ENCODE measurements around the gene RABGGTA.

Gene RABGGTA

GRCh38 chr14:24241829-24242443 lies 29.5 kb downstream of the RABGGTA start:
- H3F3A ChIP-seq (ENCODE audit: insufficient read depth, low read length) = no peaks in the 10 kb centered on the region
- H3K9me3 ChIP-seq (ENCODE audit: low read length) = no peaks in the 10 kb centered on the region
- TF ChIP-seq EZH2 (IDR thresholded peaks at IDR 0.05; ENCODE audit: borderline replicate concordance, low read length) = no peak
- TF ChIP-seq, protein P1, sequence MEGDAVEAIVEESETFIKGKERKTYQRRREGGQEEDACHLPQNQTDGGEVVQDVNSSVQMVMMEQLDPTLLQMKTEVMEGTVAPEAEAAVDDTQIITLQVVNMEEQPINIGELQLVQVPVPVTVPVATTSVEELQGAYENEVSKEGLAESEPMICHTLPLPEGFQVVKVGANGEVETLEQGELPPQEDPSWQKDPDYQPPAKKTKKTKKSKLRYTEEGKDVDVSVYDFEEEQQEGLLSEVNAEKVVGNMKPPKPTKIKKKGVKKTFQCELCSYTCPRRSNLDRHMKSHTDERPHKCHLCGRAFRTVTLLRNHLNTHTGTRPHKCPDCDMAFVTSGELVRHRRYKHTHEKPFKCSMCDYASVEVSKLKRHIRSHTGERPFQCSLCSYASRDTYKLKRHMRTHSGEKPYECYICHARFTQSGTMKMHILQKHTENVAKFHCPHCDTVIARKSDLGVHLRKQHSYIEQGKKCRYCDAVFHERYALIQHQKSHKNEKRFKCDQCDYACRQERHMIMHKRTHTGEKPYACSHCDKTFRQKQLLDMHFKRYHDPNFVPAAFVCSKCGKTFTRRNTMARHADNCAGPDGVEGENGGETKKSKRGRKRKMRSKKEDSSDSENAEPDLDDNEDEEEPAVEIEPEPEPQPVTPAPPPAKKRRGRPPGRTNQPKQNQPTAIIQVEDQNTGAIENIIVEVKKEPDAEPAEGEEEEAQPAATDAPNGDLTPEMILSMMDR (IDR thresholded peaks at IDR 0.05; ENCODE audit: low read length) = peak; percentile 11; the same call in 1 of the 2 replicates
- peaks cover 44% of the 10 kb centered on the region for H3K36me3 ChIP-seq (ENCODE audit: insufficient read depth, low read length)
- H3K4me1 ChIP-seq (ENCODE audit: insufficient read depth, low read length, severe bottlenecking) = peaks cover 26% of the 10 kb centered on the region
- peak overlapping the region; percentile 65 for H3K4me2 ChIP-seq (ENCODE audit: low read length)
- peak overlapping the region; percentile 68 for H3K9ac ChIP-seq (ENCODE audit: low read length)
- H3K79me2 ChIP-seq (ENCODE audit: insufficient read depth, low read length) = no peaks in the 10 kb centered on the region
- peak overlapping the region; percentile 71 for H3K4me3 ChIP-seq (ENCODE audit: low read depth, low read length, poor library complexity, severe bottlenecking)
- no peaks in the 10 kb centered on the region for H3K27me3 ChIP-seq (ENCODE audit: insufficient read depth, low read length)
- H2AFZ ChIP-seq (ENCODE audit: low read length) = no peak overlapping the region
- H3K27ac ChIP-seq (ENCODE audit: low read depth, low read length, poor library complexity, severe bottlenecking) = peak overlapping the region; percentile 86
- H4K20me1 ChIP-seq (ENCODE audit: insufficient read depth, low read length) = no peaks in the 10 kb centered on the region
- no peaks in the 10 kb centered on the region for H3K9me2 ChIP-seq (ENCODE audit: low read depth, low read length)

DNA sequence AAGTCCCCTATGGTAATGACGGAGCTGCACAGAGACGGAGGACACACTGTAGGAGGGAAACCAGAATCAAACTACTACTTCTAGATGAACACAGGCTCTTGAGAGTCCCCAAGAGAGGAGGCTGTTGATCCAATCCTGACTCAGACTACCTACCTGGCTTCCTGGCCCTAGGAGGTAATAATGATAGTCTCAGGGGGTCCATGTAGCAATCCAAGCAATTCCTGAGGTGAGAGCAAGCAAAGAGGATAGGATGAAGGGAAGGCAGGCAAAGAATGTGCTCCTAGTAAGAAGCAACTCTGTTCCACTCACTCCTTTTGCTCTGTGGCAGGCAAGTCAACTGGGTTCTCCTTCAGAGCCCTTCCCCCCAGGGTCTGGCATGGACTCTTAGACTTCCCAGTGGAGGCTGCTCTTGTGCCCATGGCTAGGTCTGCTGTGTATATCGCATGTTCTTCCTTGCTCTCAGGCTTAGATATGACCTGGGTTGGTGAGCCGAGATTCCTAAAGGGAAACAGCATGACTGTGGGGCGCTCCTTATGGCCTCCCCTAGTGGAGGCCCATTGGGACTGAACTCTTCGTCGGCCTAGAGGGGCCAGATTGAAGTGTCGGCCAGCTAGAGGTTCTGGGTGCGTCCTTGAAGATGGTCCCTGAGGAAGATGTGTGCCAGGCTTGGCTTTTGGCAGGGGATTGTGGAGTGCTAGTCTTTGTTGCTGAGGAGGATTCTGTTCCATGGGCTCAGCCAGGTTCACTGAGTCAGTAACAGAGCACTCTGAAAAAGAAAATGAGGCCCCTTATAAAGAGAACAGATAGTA lies 31.1 kb downstream of the RABGGTA start:
- Histone ChIP-seq H3K9ac (ENCODE audit: low read length) (no peak overlapping the region), H3K4me3 (ENCODE audit: low read depth, low read length, poor library complexity, severe bottlenecking) (no peak overlapping the region), H3K4me1 (ENCODE audit: insufficient read depth, low read length, severe bottlenecking) (peaks cover 22% of the 10 kb centered on the region)

DNA sequence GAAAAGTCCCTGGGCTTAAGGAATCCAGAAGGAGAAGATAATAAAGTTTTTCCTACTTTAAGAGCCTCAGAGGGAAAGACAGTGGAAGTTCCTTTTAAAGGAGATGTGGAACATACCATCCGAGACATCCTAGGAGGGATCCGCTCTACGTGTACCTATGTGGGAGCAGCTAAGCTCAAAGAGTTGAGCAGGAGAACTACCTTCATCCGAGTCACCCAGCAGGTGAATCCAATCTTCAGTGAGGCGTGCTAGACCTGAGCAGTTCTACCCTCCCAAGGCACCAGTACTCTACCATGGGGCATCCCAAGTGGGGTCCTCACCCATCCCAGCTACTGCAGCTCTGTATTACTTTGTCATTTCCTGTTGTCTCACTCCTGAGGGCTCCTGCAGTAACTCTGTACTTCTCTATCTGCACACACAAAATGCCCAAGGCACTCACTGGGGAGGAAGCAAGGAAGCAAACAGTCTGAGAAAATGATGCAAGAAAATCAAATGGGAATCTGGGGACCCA lies 32.8 kb downstream of the RABGGTA start:
- no peak overlapping the region for H3K4me2 ChIP-seq (ENCODE audit: low read length)
- H3K9ac ChIP-seq (ENCODE audit: low read length) = no peak overlapping the region
- peaks cover 34% of the 10 kb centered on the region for H3K4me1 ChIP-seq (ENCODE audit: insufficient read depth, low read length, severe bottlenecking)

More for the DNA sequence above, 31.1 kb downstream of the RABGGTA start:
- H4K20me1 ChIP-seq (ENCODE audit: insufficient read depth, low read length) = no peaks in the 10 kb centered on the region
- no peaks in the 10 kb centered on the region for H3K9me2 ChIP-seq (ENCODE audit: low read depth, low read length)
- peaks cover 59% of the 10 kb centered on the region for H3K36me3 ChIP-seq (ENCODE audit: insufficient read depth, low read length)
- no peaks in the 10 kb centered on the region for H3F3A ChIP-seq (ENCODE audit: insufficient read depth, low read length)
- no peak overlapping the region for H3K27ac ChIP-seq (ENCODE audit: low read depth, low read length, poor library complexity, severe bottlenecking)
- TF ChIP-seq EZH2 (IDR thresholded peaks at IDR 0.05; ENCODE audit: borderline replicate concordance, low read length) = no peak
- TF ChIP-seq, protein P1 (IDR thresholded peaks at IDR 0.05; ENCODE audit: low read length) = no peak
- no peaks in the 10 kb centered on the region for H3K9me3 ChIP-seq (ENCODE audit: low read length)
- H3K4me2 ChIP-seq (ENCODE audit: low read length) = peak overlapping the region; percentile 65; the same call in 1 of the 2 replicates
- H2AFZ ChIP-seq (ENCODE audit: low read length) = no peak overlapping the region
- H3K27me3 ChIP-seq (ENCODE audit: insufficient read depth, low read length) = no peaks in the 10 kb centered on the region
- H3K79me2 ChIP-seq (ENCODE audit: insufficient read depth, low read length) = no peaks in the 10 kb centered on the region

More for the DNA sequence above, 32.8 kb downstream of the RABGGTA start:
- H3K9me3 ChIP-seq (ENCODE audit: low read length) = no peaks in the 10 kb centered on the region
- no peak for TF ChIP-seq EZH2 (IDR thresholded peaks at IDR 0.05; ENCODE audit: borderline replicate concordance, low read length)
- TF ChIP-seq, protein P1 (IDR thresholded peaks at IDR 0.05; ENCODE audit: low read length) = no peak
- H3F3A ChIP-seq (ENCODE audit: insufficient read depth, low read length) = 0 out of 2 replicates have a peak, but pooled peaks cover 3% of the 10 kb centered on the region
- no peaks in the 10 kb centered on the region for H3K9me2 ChIP-seq (ENCODE audit: low read depth, low read length)
- no peak overlapping the region for H2AFZ ChIP-seq (ENCODE audit: low read length)
- no peaks in the 10 kb centered on the region for H3K79me2 ChIP-seq (ENCODE audit: insufficient read depth, low read length)
- H3K27me3 ChIP-seq (ENCODE audit: insufficient read depth, low read length) = no peaks in the 10 kb centered on the region
- H3K36me3 ChIP-seq (ENCODE audit: insufficient read depth, low read length) = peaks cover 70% of the 10 kb centered on the region
- H3K4me3 ChIP-seq (ENCODE audit: low read depth, low read length, poor library complexity, severe bottlenecking) = no peak overlapping the region
- H4K20me1 ChIP-seq (ENCODE audit: insufficient read depth, low read length) = no peaks in the 10 kb centered on the region
- H3K27ac ChIP-seq (ENCODE audit: low read depth, low read length, poor library complexity, severe bottlenecking) = no peak overlapping the region

Data from OCI-LY1 (cell line).